ENCODE results near the gene GATA1. TPM values are rescaled to one million over a fixed set of nuclear protein-coding genes. Genes with fewer than 3 reads are reported as not detected.

Gene GATA1
- total RNA-seq, 1 donor from 2014 or later: not detected

DNA sequence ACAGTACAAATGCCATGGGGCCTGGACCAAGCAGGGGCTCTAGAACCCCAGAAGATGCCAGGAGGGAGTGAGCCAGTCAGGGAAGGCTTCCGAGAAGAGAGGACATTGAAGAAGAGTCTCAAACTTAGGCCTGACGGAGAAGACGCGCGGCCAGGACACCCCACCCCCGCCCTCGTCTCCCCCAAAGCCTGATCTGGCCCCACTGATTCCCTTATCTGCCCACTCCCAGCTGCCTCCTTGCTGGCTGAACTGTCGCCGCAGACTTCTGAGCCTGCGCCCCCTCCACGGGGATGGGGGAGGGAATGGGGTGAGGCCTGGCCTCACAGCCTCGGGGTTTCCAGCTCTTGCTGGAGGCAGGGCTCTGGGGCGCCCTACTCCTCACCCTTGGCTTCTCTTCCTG lies 3.6 kb upstream of the GATA1 start:
- Mint-ChIP-seq H3K27ac (ENCODE audit: unreplicated experiment) (no peak overlapping the region), H3K27me3 (ENCODE audit: low read depth) (peaks cover 13% of the 10 kb centered on the region), H3K36me3 (ENCODE audit: low read depth) (no peaks in the 10 kb centered on the region), H3K9me3 (ENCODE audit: low read depth) (peaks cover 10% of the 10 kb centered on the region), H3K4me1 (ENCODE audit: low read depth) (no peaks in the 10 kb centered on the region), H3K4me3 (ENCODE audit: unreplicated experiment) (no peak overlapping the region)
- TF ChIP-seq, protein P1, sequence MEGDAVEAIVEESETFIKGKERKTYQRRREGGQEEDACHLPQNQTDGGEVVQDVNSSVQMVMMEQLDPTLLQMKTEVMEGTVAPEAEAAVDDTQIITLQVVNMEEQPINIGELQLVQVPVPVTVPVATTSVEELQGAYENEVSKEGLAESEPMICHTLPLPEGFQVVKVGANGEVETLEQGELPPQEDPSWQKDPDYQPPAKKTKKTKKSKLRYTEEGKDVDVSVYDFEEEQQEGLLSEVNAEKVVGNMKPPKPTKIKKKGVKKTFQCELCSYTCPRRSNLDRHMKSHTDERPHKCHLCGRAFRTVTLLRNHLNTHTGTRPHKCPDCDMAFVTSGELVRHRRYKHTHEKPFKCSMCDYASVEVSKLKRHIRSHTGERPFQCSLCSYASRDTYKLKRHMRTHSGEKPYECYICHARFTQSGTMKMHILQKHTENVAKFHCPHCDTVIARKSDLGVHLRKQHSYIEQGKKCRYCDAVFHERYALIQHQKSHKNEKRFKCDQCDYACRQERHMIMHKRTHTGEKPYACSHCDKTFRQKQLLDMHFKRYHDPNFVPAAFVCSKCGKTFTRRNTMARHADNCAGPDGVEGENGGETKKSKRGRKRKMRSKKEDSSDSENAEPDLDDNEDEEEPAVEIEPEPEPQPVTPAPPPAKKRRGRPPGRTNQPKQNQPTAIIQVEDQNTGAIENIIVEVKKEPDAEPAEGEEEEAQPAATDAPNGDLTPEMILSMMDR (IDR thresholded peaks at IDR 0.05): no peak
- DNase-seq (ENCODE audit: low spot score): no peak

DNA sequence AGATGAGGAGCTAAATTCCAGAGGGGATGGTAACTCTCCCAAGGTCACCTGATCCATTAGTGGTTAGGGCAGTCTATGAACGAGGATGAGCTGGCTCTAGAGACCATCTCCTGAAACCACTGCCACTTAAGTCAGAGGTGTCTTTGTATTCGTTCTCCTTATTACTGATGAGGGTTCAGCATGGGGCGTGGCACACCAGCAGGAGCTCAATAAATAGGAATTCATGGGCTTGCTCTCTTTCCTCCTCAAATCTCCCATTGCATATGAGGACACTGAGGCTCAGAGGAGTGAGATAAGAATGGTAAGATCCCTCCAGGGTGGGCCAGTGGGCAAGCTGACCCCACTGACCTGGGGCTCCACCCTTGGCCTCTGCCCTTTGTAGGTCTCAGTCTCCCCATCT lies 1.7 kb upstream of the GATA1 start:
- Mint-ChIP-seq H3K4me3 (ENCODE audit: unreplicated experiment) (no peak overlapping the region), H3K4me1 (ENCODE audit: low read depth) (no peaks in the 10 kb centered on the region), H3K27me3 (ENCODE audit: low read depth) (peaks cover 17% of the 10 kb centered on the region), H3K27ac (ENCODE audit: unreplicated experiment) (no peak overlapping the region), H3K9me3 (ENCODE audit: low read depth) (peaks cover 8% of the 10 kb centered on the region), H3K36me3 (ENCODE audit: low read depth) (no peaks in the 10 kb centered on the region)
- DNase-seq (ENCODE audit: low spot score): no peak
- TF ChIP-seq, protein P1 (IDR thresholded peaks at IDR 0.05): no peak

DNA sequence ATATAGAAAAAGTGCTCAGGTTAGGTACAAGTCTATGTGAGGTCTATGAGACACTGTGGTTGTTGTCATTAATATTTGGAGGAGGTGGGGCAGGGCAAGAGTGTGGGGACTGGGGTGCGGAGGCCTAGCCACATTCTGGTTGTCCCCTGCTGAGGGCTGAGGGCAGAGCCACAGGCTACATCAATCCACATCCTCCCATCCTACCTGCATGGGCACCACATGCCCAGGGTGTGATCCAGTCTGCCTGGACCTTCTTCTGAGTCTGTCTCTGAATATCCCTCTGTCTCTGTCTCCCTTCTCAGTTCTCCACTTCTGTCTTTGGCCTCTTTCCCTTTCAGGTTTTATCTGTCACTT lies 1.2 kb upstream of the GATA1 start:
- H3K4me3 Mint-ChIP-seq (ENCODE audit: unreplicated experiment): no peak overlapping the region
- H3K9me3 Mint-ChIP-seq (ENCODE audit: low read depth): peaks cover 8% of the 10 kb centered on the region

DNA sequence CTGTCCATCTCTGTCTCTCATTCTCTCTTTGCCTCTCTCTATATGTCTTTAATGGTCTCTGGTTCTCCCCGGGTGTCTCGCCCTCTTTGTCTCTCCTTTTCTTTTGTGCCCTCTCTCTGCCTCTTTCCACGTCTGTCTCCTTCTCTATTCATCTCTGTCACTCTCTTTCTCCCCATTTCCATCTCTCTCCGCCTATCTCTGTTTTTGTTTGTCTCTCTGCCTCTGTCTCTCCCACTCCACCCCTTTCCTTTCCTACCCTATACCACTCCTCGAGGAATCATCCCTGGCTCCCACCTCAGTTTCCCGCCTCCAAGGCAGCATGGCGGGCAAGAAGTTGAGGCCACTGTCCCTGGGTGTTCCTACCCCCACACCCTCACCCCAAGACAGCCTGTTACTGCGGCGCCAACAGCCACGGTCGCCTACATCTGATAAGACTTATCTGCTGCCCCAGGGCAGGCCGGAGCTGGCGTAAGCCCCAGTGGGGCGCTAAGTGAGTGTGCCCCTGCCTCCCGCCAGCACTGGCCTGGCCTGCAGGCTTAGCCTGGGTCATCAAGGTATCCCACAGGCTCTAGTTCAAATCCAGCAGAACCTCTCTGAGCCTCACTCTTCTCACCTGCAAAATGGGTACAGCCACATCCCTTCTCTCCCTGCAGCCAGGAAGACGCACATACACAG lies 713 bp upstream of the GATA1 start:
- Mint-ChIP-seq H3K4me3 (ENCODE audit: unreplicated experiment) (no peak overlapping the region), H3K27me3 (ENCODE audit: low read depth) (peaks cover 19% of the 10 kb centered on the region), H3K27ac (ENCODE audit: unreplicated experiment) (no peak overlapping the region), H3K36me3 (ENCODE audit: low read depth) (no peaks in the 10 kb centered on the region), H3K4me1 (ENCODE audit: low read depth) (no peaks in the 10 kb centered on the region), H3K9me3 (ENCODE audit: low read depth) (peaks cover 8% of the 10 kb centered on the region)
- TF ChIP-seq, protein P1 (IDR thresholded peaks at IDR 0.05): no peak
- DNase-seq (ENCODE audit: low spot score): no peak

More for the DNA sequence above, 1.2 kb upstream of the GATA1 start:
- DNase-seq (ENCODE audit: low spot score): no peak
- no peaks in the 10 kb centered on the region for H3K4me1 Mint-ChIP-seq (ENCODE audit: low read depth)
- H3K36me3 Mint-ChIP-seq (ENCODE audit: low read depth): no peaks in the 10 kb centered on the region
- H3K27me3 Mint-ChIP-seq (ENCODE audit: low read depth): peaks cover 19% of the 10 kb centered on the region
- H3K27ac Mint-ChIP-seq (ENCODE audit: unreplicated experiment): no peak overlapping the region
- TF ChIP-seq, protein P1 (IDR thresholded peaks at IDR 0.05): no peak

DNA sequence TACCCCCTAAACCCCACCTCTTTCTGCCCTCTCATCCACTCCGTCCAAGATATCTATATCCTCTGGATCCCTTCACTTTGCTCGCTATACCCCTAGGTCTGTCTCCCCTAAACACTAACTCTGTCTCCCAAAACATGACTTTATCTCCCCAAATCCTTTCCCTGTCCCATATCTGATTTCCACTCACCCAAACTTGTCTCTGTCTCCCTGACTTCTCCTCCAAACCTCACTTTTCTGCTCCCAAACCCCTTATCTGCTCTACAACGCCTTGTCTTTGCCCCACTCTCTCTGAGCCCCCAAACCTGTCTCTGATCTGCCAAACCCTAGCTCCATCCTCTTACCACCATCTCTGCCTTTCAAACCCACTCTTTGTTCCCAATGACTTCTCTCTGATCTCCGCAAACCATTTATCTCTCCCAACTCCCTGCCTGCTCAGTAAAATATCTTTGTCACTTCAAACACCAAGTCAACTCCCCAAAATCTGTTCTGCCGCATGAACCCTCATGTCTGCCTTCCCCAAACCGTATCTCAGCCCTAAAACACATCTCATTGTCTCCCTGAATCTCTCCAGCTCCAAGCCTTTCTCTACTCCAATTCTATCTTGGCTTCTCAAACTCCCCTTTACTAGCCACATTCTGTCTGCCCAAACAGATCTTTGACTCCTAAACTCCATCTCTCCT lies 575 bp downstream of the GATA1 start:
- H3K4me1 Mint-ChIP-seq (ENCODE audit: low read depth): no peaks in the 10 kb centered on the region
- peaks cover 19% of the 10 kb centered on the region for H3K27me3 Mint-ChIP-seq (ENCODE audit: low read depth)
- H3K4me3 Mint-ChIP-seq (ENCODE audit: unreplicated experiment): no peak overlapping the region
- H3K27ac Mint-ChIP-seq (ENCODE audit: unreplicated experiment): no peak overlapping the region
- no peaks in the 10 kb centered on the region for H3K36me3 Mint-ChIP-seq (ENCODE audit: low read depth)
- TF ChIP-seq, protein P1 (IDR thresholded peaks at IDR 0.05): no peak
- H3K9me3 Mint-ChIP-seq (ENCODE audit: low read depth): peaks cover 8% of the 10 kb centered on the region
- DNase-seq (ENCODE audit: low spot score): no peak

Measured in chondrocyte (in vitro differentiated cells).